GM10248 (cell line): Measurements from ENCODE around the gene KCNJ10.

Experiments used
- CTCF ChIA-PET: fragments of 300-600 bp; sonication (Branson Sonifier 250); formaldehyde crosslinking; extraction: SDS; loops from one replicate; lab custom pipeline; 2021; ENCODE audit warnings: antibody characterized with exemption; lab: Yijun Ruan, JAX
- POLR2A ChIA-PET: fragments of 350-650 bp; sonication (Branson Sonifier 250); formaldehyde crosslinking; extraction: SDS; loops from one replicate; lab custom pipeline; 2020; ENCODE audit warnings: antibody characterized with exemption; lab: Yijun Ruan, JAX
- DNase-seq: peaks from one replicate; pipeline ENCODE4 v3.0.0; 2012; ENCODE audit errors: extremely low spot score
- TF ChIP-seq, protein P1 (sequence below): IDR thresholded peaks from 2 replicates; pipeline ENCODE4 v1.5.1; 2012; ENCODE audit warnings: mild to moderate bottlenecking, low read depth; ENCODE audit errors: extremely low read depth, missing control alignments, control extremely low read depth

The KCNJ10 gene

DNA sequence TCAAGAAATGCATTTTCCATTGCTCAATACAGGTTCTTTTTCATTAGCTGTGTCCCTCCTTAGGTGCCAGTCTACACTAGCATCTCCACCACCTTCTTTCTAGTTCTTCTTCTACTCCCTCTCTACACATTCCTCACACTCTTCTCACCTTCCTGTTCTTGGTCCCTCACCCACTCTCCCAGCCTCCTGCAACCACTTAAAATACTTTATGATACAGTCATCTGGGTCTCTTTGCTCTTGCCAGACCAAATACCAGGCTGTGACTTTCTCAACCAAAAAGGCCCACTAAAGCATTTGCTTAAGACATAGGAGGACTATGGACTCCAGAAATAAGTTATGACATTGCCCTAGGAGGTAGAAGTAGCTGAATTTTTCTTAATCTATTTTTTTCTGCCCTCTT, 73.3 kb downstream of the KCNJ10 start:
- no peak for DNase-seq
- ChIA-PET POLR2A (no interaction called here), CTCF (interaction anchor here (1.3 kb wide), 1 partner anchor 9 kb away, joined by 8 read pairs; no protein-coding TSS in a partner anchor)
- TF ChIP-seq, protein P1, sequence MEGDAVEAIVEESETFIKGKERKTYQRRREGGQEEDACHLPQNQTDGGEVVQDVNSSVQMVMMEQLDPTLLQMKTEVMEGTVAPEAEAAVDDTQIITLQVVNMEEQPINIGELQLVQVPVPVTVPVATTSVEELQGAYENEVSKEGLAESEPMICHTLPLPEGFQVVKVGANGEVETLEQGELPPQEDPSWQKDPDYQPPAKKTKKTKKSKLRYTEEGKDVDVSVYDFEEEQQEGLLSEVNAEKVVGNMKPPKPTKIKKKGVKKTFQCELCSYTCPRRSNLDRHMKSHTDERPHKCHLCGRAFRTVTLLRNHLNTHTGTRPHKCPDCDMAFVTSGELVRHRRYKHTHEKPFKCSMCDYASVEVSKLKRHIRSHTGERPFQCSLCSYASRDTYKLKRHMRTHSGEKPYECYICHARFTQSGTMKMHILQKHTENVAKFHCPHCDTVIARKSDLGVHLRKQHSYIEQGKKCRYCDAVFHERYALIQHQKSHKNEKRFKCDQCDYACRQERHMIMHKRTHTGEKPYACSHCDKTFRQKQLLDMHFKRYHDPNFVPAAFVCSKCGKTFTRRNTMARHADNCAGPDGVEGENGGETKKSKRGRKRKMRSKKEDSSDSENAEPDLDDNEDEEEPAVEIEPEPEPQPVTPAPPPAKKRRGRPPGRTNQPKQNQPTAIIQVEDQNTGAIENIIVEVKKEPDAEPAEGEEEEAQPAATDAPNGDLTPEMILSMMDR, result no peak

DNA sequence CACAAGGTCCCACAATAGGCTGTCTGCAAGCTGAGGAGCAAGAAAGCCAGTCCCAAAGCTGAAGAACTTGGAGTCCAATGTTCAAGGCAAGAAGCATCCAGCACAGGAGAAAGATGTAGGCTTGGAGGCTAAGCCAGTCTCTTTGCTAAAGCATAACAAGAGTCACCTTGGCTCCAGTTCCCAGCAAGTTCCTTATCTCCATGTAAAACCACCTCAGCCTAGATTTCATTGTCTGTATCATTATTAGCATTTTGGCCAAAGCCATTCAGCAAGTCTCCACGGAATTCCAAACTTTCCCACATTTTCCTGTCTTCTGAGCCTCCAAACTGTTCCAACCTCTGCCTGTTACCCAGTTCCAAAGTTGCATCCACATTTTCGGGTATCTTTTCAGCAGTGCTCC, 75.1 kb downstream of the KCNJ10 start:
- CTCF ChIA-PET, result interaction anchor here (1.6 to 2.5 kb wide), 4 partner anchors 9 to 197 kb away, joined by 3 to 11 read pairs (median 6); no protein-coding TSS in a partner anchor
- TF ChIP-seq, protein P1, result no peak
- POLR2A ChIA-PET, result no interaction called here
- DNase-seq, result no peak

DNA sequence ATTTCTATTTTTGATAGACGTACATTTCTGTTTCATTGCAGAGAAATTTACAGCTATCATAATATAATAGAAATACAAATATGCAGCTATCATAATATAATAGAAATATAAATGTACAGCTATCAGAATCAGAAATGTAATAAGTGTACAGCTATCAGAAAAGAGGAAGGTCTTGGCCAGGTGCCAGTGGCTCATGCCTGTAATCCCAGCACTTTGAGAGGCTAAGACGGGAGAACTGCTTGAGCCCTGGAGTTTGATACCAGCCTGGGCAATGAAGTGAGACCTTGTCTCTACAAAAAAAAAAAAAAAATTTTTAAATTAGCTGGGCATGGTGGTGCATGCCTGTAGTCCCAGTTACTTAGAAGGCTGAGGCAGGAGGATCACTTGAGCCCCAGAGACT, 76.0 kb downstream of the KCNJ10 start:
- TF ChIP-seq, protein P1, result no peak
- CTCF ChIA-PET, result interaction anchor here (1.6 to 2.5 kb wide), 4 partner anchors 10 to 196 kb away, joined by 3 to 11 read pairs (median 6); no protein-coding TSS in a partner anchor
- POLR2A ChIA-PET, result no interaction called here
- no peak for DNase-seq

DNA sequence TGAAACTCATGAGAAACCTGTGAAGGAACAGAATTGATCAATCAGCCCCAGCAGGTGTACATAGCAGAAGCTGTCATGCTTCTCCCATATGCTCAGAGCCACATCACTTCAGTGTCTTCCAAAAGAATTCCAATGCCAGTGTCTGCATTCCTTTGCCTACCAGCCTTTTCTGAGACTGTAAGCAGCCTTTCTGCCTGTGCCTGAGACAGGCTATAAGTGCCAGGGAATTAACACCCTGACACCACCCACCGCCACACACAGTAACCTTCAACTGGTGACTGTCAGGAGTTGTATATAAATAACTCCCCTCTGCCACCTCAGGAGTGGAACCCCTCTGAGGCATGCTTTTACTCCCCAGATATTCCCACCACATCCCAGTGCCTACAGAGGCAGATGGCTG, 77.8 kb downstream of the KCNJ10 start:
- DNase-seq, result no peak
- ChIA-PET CTCF (interaction anchor here (1.0 to 2.5 kb wide), 3 partner anchors 12 to 86 kb away, joined by 4 to 9 read pairs (median 8); no protein-coding TSS in a partner anchor), POLR2A (no interaction called here)
- TF ChIP-seq, protein P1, result no peak

DNA sequence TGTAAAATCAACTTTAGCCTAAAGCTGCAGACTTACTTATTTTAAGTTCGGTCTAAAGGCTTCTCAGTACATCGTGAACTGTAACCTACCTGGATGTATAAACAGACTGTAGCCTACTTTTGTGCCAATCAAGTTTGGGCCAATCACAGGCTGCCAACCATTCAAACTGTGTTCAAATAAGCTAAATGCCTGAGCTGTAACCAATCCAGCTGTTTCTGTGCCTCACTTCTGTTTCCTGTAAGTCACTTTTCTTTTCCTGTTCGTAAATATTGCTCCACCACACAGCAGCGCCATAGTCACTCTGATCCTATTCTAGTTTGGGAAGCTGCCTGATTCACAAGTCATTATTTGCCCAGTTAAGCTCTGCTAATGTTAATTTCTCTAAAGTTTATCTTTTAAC, 78.4 kb downstream of the KCNJ10 start:
- ChIA-PET POLR2A (no interaction called here), CTCF (interaction anchor here (1.0 to 1.2 kb wide), 2 partner anchors 16 to 87 kb away, joined by 4 to 8 read pairs; no protein-coding TSS in a partner anchor)
- TF ChIP-seq, protein P1, result no peak
- no peak for DNase-seq

DNA sequence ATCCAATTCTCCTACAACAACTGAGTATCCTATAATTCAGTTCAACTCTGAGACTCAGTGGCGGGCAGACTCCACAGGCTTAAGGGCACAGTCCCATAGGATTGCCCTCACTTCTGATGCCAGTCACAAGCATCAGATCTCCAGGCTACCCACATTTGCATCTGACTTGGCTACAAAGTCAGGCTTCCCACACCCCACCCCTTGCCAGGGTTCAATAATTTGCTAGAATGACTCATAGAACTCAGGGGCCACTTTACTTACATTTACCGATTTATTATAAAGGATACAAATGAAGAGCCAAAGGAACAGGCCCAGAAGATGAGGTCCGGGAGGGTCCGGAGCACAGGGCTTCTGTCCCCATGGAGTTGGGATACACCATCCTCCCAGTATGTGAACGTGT, 80.0 kb downstream of the KCNJ10 start:
- TF ChIP-seq, protein P1, result no peak
- ChIA-PET CTCF (interaction anchor here (0.9 to 3.4 kb wide), 3 partner anchors 12 to 89 kb away, joined by 3 to 24 read pairs (median 4); no protein-coding TSS in a partner anchor), POLR2A (no interaction called here)
- no peak for DNase-seq
